Measurements from ENCODE around the gene PHC1.

PHC1 gene

GRCh38 chr12:8987163-8987562 is 72.9 kb downstream of the PHC1 start:
- TF ChIP-seq, protein P1, sequence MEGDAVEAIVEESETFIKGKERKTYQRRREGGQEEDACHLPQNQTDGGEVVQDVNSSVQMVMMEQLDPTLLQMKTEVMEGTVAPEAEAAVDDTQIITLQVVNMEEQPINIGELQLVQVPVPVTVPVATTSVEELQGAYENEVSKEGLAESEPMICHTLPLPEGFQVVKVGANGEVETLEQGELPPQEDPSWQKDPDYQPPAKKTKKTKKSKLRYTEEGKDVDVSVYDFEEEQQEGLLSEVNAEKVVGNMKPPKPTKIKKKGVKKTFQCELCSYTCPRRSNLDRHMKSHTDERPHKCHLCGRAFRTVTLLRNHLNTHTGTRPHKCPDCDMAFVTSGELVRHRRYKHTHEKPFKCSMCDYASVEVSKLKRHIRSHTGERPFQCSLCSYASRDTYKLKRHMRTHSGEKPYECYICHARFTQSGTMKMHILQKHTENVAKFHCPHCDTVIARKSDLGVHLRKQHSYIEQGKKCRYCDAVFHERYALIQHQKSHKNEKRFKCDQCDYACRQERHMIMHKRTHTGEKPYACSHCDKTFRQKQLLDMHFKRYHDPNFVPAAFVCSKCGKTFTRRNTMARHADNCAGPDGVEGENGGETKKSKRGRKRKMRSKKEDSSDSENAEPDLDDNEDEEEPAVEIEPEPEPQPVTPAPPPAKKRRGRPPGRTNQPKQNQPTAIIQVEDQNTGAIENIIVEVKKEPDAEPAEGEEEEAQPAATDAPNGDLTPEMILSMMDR (IDR thresholded peaks at IDR 0.05; ENCODE audit: insufficient read depth, low read depth, low read length, missing control alignments), result no peak
- H3K4me3 ChIP-seq (ENCODE audit: low read length), result no peak overlapping the region
- DNase-seq (ENCODE audit: low read depth), result no peak

DNA sequence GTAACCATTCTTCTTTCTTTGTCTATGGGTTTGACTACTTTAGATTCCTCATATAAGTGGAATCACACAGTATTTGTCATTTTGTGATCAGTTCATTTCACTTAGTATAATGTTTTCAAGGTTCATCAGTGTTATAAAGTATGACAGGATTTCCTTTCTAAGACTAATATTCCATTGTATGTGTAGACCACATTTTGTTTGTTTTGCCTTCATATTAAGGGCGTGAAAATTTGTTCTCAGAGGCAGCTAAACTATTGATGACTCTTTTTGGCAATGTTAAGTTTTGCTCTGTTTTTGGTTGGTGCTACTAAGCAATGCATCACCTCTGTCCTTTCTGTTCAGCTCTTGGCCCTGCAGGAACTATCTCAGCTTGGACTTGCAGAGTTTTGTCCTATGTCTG is 73.4 kb downstream of the PHC1 start:
- no peak overlapping the region for H3K4me3 ChIP-seq (ENCODE audit: low read length)
- TF ChIP-seq, protein P1 (IDR thresholded peaks at IDR 0.05; ENCODE audit: insufficient read depth, low read depth, low read length, missing control alignments), result no peak
- DNase-seq (ENCODE audit: low read depth), result no peak

DNA sequence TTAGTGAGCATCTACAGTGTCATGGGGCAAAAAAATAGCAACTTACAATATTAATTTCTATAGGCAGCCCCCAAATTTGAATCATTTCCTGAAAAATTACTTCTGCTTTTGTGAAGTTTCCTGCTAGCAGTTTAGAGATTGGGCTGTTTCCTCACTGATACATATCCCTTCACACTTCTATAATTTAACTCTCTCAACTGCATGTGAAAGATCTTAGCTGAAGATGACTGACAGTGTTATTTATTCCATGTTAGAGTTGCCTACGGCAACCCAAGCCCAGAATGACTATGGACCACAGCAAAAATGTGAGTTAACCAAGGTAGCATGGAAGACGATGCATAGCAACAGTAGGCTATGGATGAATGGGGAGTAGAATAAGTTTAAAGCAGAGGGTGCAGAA is 75.1 kb downstream of the PHC1 start, which contains the start of gene KLRG1:
Gene KLRG1, plus strand, starts transcription at position 134 of the 400 bp plus-strand sequence. Its CDS starts 90 bp downstream, at position 224.
- TF ChIP-seq, protein P1 (IDR thresholded peaks at IDR 0.05; ENCODE audit: insufficient read depth, low read depth, low read length, missing control alignments), result no peak
- no peak for DNase-seq (ENCODE audit: low read depth)
- no peak within 1 kb of the TSS for H3K4me3 ChIP-seq (ENCODE audit: low read length)
